ENCODE data around the gene PARP15.

- TF ChIP-seq CTCF (IDR thresholded peaks at IDR 0.05; ENCODE audit: borderline replicate concordance, extremely low read depth, low read length, poor library complexity, severe bottlenecking) (no peak), EZH2 (IDR thresholded peaks at IDR 0.05; ENCODE audit: borderline replicate concordance, low read depth, low read length, severe bottlenecking) (no peak)
Measured at GRCh38 chr3:122680475-122681283, 103.2 kb downstream of the PARP15 start, which contains the start of gene PARP14.

Measured in DND-41 (cell line).